Smooth muscle cell (in vitro differentiated cells): ENCODE data around the gene ABLIM1. TPM values are rescaled to one million over a fixed set of nuclear protein-coding genes. Genes with fewer than 3 reads are reported as not detected.
A peak's percentile ranks its signal among the peaks of the same experiment; 100 is the strongest.

ENCODE experiments used
- DNase-seq: peaks from one replicate; lab custom pipeline; 2025; ENCODE audit not compliant: unreplicated experiment; lab: John Stamatoyannopoulos, UW
- H2AFZ ChIP-seq: fragments of 200-600 bp; sonication (generic); 2 replicates; pipeline ENCODE4 v1.6.0; 2016; ENCODE audit warnings: antibody characterized with exemption, low read depth, mild to moderate bottlenecking
- H3F3A ChIP-seq: fragments of 200-600 bp; sonication (generic); 2 replicates; pipeline ENCODE4 v1.6.0; 2017; ENCODE audit warnings: antibody characterized with exemption, low read depth
- H3K27ac ChIP-seq: fragments of 200-600 bp; sonication (generic); 2 replicates; pipeline ENCODE4 v1.5.1; 2016; ENCODE audit warnings: low read depth, mild to moderate bottlenecking
- H3K27me3 ChIP-seq: fragments of 200-600 bp; sonication (generic); 2 replicates; pipeline ENCODE4 v1.6.1; 2016; ENCODE audit warnings: low read depth, mild to moderate bottlenecking
- H3K36me3 ChIP-seq: fragments of 200-600 bp; sonication (generic); 2 replicates; pipeline ENCODE4 v1.5.1; 2016; ENCODE audit warnings: low read depth
- H3K4me1 ChIP-seq: fragments of 200-600 bp; sonication (generic); 2 replicates; pipeline ENCODE4 v1.5.1; 2016; ENCODE audit warnings: low read depth
- H3K4me2 ChIP-seq: fragments of 200-600 bp; sonication (generic); 2 replicates; pipeline ENCODE4 v1.6.0; 2016; ENCODE audit warnings: mild to moderate bottlenecking
- H3K4me3 ChIP-seq: fragments of 200-600 bp; sonication (generic); 2 replicates; pipeline ENCODE4 v1.5.1; 2016; ENCODE audit warnings: mild to moderate bottlenecking
- H3K79me2 ChIP-seq: fragments of 200-600 bp; sonication (generic); 2 replicates; pipeline ENCODE4 v1.6.0; 2016; ENCODE audit warnings: low read depth, mild to moderate bottlenecking
- H3K9ac ChIP-seq: fragments of 200-600 bp; sonication (generic); 2 replicates; pipeline ENCODE4 v1.6.0; 2016; ENCODE audit warnings: low read depth
- H3K9me3 ChIP-seq: fragments of 200-600 bp; sonication (generic); replicated peaks from 2 replicates; pipeline ENCODE4 v1.5.1; 2016; ENCODE audit warnings: low read depth
- H4K20me1 ChIP-seq: fragments of 200-600 bp; sonication (generic); 2 replicates; pipeline ENCODE4 v1.6.0; 2016; ENCODE audit warnings: low read depth
- CTCF ChIP-seq: fragments of 200-600 bp; sonication (generic); IDR thresholded peaks from 2 replicates; pipeline ENCODE4 v1.5.1; 2017; ENCODE audit warnings: borderline replicate concordance, mild to moderate bottlenecking, antibody characterized with exemption; ENCODE audit not compliant: insufficient read depth, poor library complexity, severe bottlenecking
- WGBS: methylation state at CpG from one replicate; pipeline ENCODE4 v1.1.7; 2016; ENCODE audit warnings: low lambda C conversion rate; 5-methylcytosine and 5-hydroxymethylcytosine counted together
- polyA plus RNA-seq: library from polyadenylated mRNA; unstranded; fragments of >200 nt; fragmentation: Nextera tagmentation; extraction: Ambion mirVana; gene quantifications from 2 replicates; pipeline ENCODE4 v1.2.1, GENCODE V29; 2016
- total RNA-seq: library from RNA; depleted of rRNA; stranded (reverse); fragments of >200 nt; gene quantifications from 2 replicates; pipeline ENCODE4 v1.2.3, GENCODE V29; 2014

ABLIM1 gene
- total and polyA plus RNA-seq, 2 experiments from 2014 or later = 1.6 to 17.6 TPM

GRCh38 chr10:114404171-114405010 lies 253.7 kb downstream of the ABLIM1 start, which contains the start of gene AFAP1L2:
TSS of gene AFAP1L2 (minus strand) at chr10:114404502. CDS start at chr10:114404455, 47 bp downstream.
- Histone ChIP-seq H2AFZ (peak within 1 kb of the TSS; percentile 87), H3F3A (peaks cover 22% of the 10 kb centered on the region), H3K27me3 (no peaks in the 10 kb centered on the region), H3K4me2 (peak within 1 kb of the TSS; percentile 93), H3K27ac (peak within 1 kb of the TSS; percentile 83), H3K4me3 (peak within 1 kb of the TSS; percentile 62), H3K4me1 (peaks cover 23% of the 10 kb centered on the region), H3K9ac (peak within 1 kb of the TSS; percentile 86), H3K36me3 (no peaks in the 10 kb centered on the region), H3K79me2 (peaks cover 11% of the 10 kb centered on the region), H4K20me1 (peaks cover 5% of the 10 kb centered on the region), H3K9me3 (no peaks in the 10 kb centered on the region)
- 2% methylated on average over 49 of the region's 88 CpGs for WGBS
- DNase-seq = no peak
- TF ChIP-seq CTCF = no peak

GRCh38 chr10:114403541-114404161 lies 254.4 kb downstream of the ABLIM1 start:
- H3K36me3 ChIP-seq = no peaks in the 10 kb centered on the region
- peak overlapping the region; percentile 62 for H3K4me3 ChIP-seq
- H3K9ac ChIP-seq = peak overlapping the region; percentile 86
- H4K20me1 ChIP-seq = peaks cover 10% of the 10 kb centered on the region
- peak overlapping the region; percentile 83 for H3K27ac ChIP-seq
- H3K79me2 ChIP-seq = peaks cover 19% of the 10 kb centered on the region
- H3K4me2 ChIP-seq = peak overlapping the region; percentile 93
- peak; percentile 23 for TF ChIP-seq CTCF
- H3F3A ChIP-seq = peaks cover 27% of the 10 kb centered on the region
- H3K4me1 ChIP-seq = peaks cover 23% of the 10 kb centered on the region
- 2% methylated on average over 43 of the region's 44 CpGs for WGBS
- H3K27me3 ChIP-seq = no peaks in the 10 kb centered on the region
- no peaks in the 10 kb centered on the region for H3K9me3 ChIP-seq
- peak overlapping the region; percentile 87 for H2AFZ ChIP-seq
- DNase-seq = no peak

GRCh38 chr10:114402871-114403540 lies 255.1 kb downstream of the ABLIM1 start:
- Histone ChIP-seq H3K27ac (peak overlapping the region; percentile 83), H3K4me1 (peaks cover 28% of the 10 kb centered on the region), H4K20me1 (peaks cover 10% of the 10 kb centered on the region), H3K36me3 (no peaks in the 10 kb centered on the region), H2AFZ (peak overlapping the region; percentile 87), H3K4me3 (peak overlapping the region; percentile 62), H3F3A (peaks cover 30% of the 10 kb centered on the region), H3K9ac (peak overlapping the region; percentile 86), H3K9me3 (no peaks in the 10 kb centered on the region), H3K79me2 (peaks cover 21% of the 10 kb centered on the region), H3K4me2 (peak overlapping the region; percentile 93), H3K27me3 (no peaks in the 10 kb centered on the region)
- no peak for TF ChIP-seq CTCF
- WGBS = under 1% methylated on average over 17 of the region's 17 CpGs
- DNase-seq = no peak
